Right kidney (tissue), 1 donor: ENCODE data around the gene GDF2.

Source experiments
- DNase-seq: peaks from one replicate; pipeline ENCODE4 v3.0.0-alpha.2; 2016

The GDF2 gene

GRCh38 chr10:47311932-47312662, 10.2 kb upstream of the GDF2 start:
- DNase-seq, result peak; percentile 69

- no peak for DNase-seq
Measured at GRCh38 chr10:47312663-47312995, 9.6 kb upstream of the GDF2 start.

- DNase-seq, result no peak
Measured at GRCh38 chr10:47314416-47314970, 7.8 kb upstream of the GDF2 start.

- DNase-seq, result no peak
Measured at GRCh38 chr10:47315421-47315820, 6.8 kb upstream of the GDF2 start.

GRCh38 chr10:47316131-47316530, 6.1 kb upstream of the GDF2 start:
- no peak for DNase-seq

- no peak for DNase-seq
Measured at GRCh38 chr10:47317251-47317650, 5.0 kb upstream of the GDF2 start.

- DNase-seq, result no peak
Measured at GRCh38 chr10:47318706-47319105, 3.5 kb upstream of the GDF2 start.

- DNase-seq, result no peak
Measured at GRCh38 chr10:47319784-47320183, 2.5 kb upstream of the GDF2 start.

GRCh38 chr10:47320812-47321211, 1.4 kb upstream of the GDF2 start:
- DNase-seq, result no peak

GRCh38 chr10:47321521-47322195, 596 bp upstream of the GDF2 start:
- no peak for DNase-seq

- no peak for DNase-seq
Measured at GRCh38 chr10:47323087-47323486, 833 bp downstream of the GDF2 start.

- DNase-seq, result no peak
Measured at GRCh38 chr10:47323636-47324296, 1.5 kb downstream of the GDF2 start.

GRCh38 chr10:47325303-47326291, 3.3 kb downstream of the GDF2 start:
- no peak for DNase-seq

GRCh38 chr10:47326306-47326926, 4.2 kb downstream of the GDF2 start:
- no peak for DNase-seq

- DNase-seq, result no peak
Measured at GRCh38 chr10:47326927-47327330, 4.7 kb downstream of the GDF2 start.

- DNase-seq, result no peak
Measured at GRCh38 chr10:47329855-47330254, 7.6 kb downstream of the GDF2 start.

- no peak for DNase-seq
Measured at GRCh38 chr10:47330366-47330765, 8.1 kb downstream of the GDF2 start.

- no peak for DNase-seq
Measured at GRCh38 chr10:47330804-47331203, 8.6 kb downstream of the GDF2 start.

GRCh38 chr10:47331491-47331890, 9.2 kb downstream of the GDF2 start:
- DNase-seq, result no peak

- no peak for DNase-seq
Measured at GRCh38 chr10:47331954-47332353, 9.7 kb downstream of the GDF2 start.

GRCh38 chr10:47332371-47332770, 10.1 kb downstream of the GDF2 start:
- no peak for DNase-seq

- DNase-seq, result no peak
Measured at GRCh38 chr10:47332946-47333345, 10.7 kb downstream of the GDF2 start.
